CD4-positive, alpha-beta memory T cell (primary cell): Measurements from ENCODE around the gene CYP11A1. TPM values are rescaled to one million over a fixed set of nuclear protein-coding genes. Genes with fewer than 3 reads are reported as not detected.
A peak's percentile ranks its signal among the peaks of the same experiment; 100 is the strongest.
"Not testable (repeated sequence)": the region's sequence is repeated elsewhere in the genome, so short reads cannot be mapped to it uniquely, and the experiment has no call there.

ENCODE experiments used
- CTCF ChIA-PET: fragments of 350-600 bp; sonication (Branson Sonifier 250); formaldehyde crosslinking; loops from one replicate; lab custom pipeline; 2021; ENCODE audit warnings: inconsistent platforms; ENCODE audit not compliant: partially characterized antibody; lab: Charles Lee
- POLR2A ChIA-PET: fragments of 350-600 bp; sonication (Branson Sonifier 250); formaldehyde crosslinking; loops from one replicate; lab custom pipeline; 2021; ENCODE audit not compliant: partially characterized antibody; lab: Charles Lee
- DNase-seq, 5 donors: peaks; one replicate each; pipeline versions ENCODE4 v3.0.0 to v3.0.0-alpha.2; 2020 to 2022; ENCODE audit warnings: mixed read lengths in 1 of 5
- H3K27ac ChIP-seq: one replicate; pipeline ENCODE4 v1.7.0; 2013; ENCODE audit warnings: low read depth, low read length
- H3K27me3 ChIP-seq: 2 replicates; pipeline ENCODE4 v1.7.0; 2013; ENCODE audit warnings: mild to moderate bottlenecking, low read length, moderate library complexity; ENCODE audit not compliant: insufficient read depth
- H3K36me3 ChIP-seq: 2 replicates; pipeline ENCODE4 v1.7.0; 2013; ENCODE audit warnings: mild to moderate bottlenecking, low read length, moderate library complexity; ENCODE audit not compliant: insufficient read depth
- H3K4me1 ChIP-seq: 2 replicates; pipeline ENCODE4 v1.7.0; 2013; ENCODE audit warnings: mild to moderate bottlenecking, low read length, moderate library complexity; ENCODE audit not compliant: insufficient read depth
- H3K4me3 ChIP-seq, 2 donors: one replicate each; pipeline ENCODE4 v1.7.0; 2013; ENCODE audit warnings: low read length in 2 of 2, mild to moderate bottlenecking in 1 of 2
- H3K9me3 ChIP-seq, 2 donors: one replicate each; pipeline ENCODE4 v1.7.0; 2013; ENCODE audit warnings: low read length in 2 of 2, control low read depth in 1 of 2; ENCODE audit not compliant: control insufficient read depth in 1 of 2
- H3K27ac Mint-ChIP-seq, 7 donors: one replicate each; pipeline ENCODE4 v1.8.0; 2020 to 2021; ENCODE audit warnings: mixed read lengths in 7 of 7, mild to moderate bottlenecking in 6 of 7, inconsistent platforms in 3 of 7, moderate library complexity in 3 of 7
- H3K27me3 Mint-ChIP-seq, 2 donors: one replicate each; pipeline ENCODE4 v1.8.0; 2020 to 2021; ENCODE audit warnings: mixed read lengths in 2 of 2
- H3K36me3 Mint-ChIP-seq, 2 donors: one replicate each; pipeline ENCODE4 v1.8.0; 2020 to 2021; ENCODE audit warnings: mixed read lengths in 2 of 2, inconsistent platforms in 1 of 2, mild to moderate bottlenecking in 1 of 2
- H3K4me1 Mint-ChIP-seq, 4 donors: one replicate each; pipeline ENCODE4 v1.8.0; 2020 to 2021; ENCODE audit warnings: mixed read lengths in 4 of 4, mild to moderate bottlenecking in 1 of 4
- H3K4me3 Mint-ChIP-seq, 8 donors: one replicate each; pipeline ENCODE4 v1.8.0; 2020 to 2021; ENCODE audit warnings: mixed read lengths in 8 of 8, mild to moderate bottlenecking in 7 of 8, moderate library complexity in 6 of 8, inconsistent platforms in 3 of 8
- H3K9me3 Mint-ChIP-seq, 8 donors: one replicate each; pipeline ENCODE4 v1.8.0; 2020 to 2021; ENCODE audit warnings: mixed read lengths in 8 of 8, mild to moderate bottlenecking in 5 of 8, inconsistent platforms in 3 of 8, moderate library complexity in 1 of 8
- intact Hi-C: fragments of 100-400 bp; cut with micrococcal nuclease; formaldehyde crosslinking; loops from one replicate; pipeline ENCODE4 v1.15.1; 2023
- polyA plus RNA-seq, 2 donors: library from polyadenylated mRNA; unstranded; fragments of 300-500 nt; fragmentation: Illumina TruSeq; gene quantifications; one replicate each; pipeline ENCODE4 v1.2.3, GENCODE V29; 2021
- total RNA-seq, 2 experiments: library from RNA; stranded (reverse); gene quantifications; one replicate each; pipeline ENCODE4 v1.2.3, GENCODE V29; 2021

CYP11A1 gene
- total and polyA plus RNA-seq, 4 experiments from 2014 or later: not detected

- Mint-ChIP-seq H3K36me3 (no peaks in the 10 kb centered on the region), H3K27ac (no peak overlapping the region), H3K4me1 (peaks cover 0 to 1% (median 0%) of the 10 kb centered on the region in 4 donors), H3K27me3 (no peaks in the 10 kb centered on the region), H3K4me3 (no peak overlapping the region), H3K9me3 (no peaks in the 10 kb centered on the region)
- POLR2A ChIA-PET: no interaction called here
- CTCF ChIA-PET: interaction anchor here (0.7 kb wide), 1 partner anchor 50 kb away, joined by 3 read pairs; no protein-coding TSS in a partner anchor
- Histone ChIP-seq H3K27me3 (no peaks in the 10 kb centered on the region), H3K9me3 (no peaks in the 10 kb centered on the region), H3K36me3 (no peaks in the 10 kb centered on the region), H3K27ac (no peak overlapping the region), H3K4me3 (no peak overlapping the region), H3K4me1 (no peaks in the 10 kb centered on the region)
- no peak for DNase-seq
- intact Hi-C loops: no loop called here
Observed at GRCh38 chr15:74392451-74392830, 25.0 kb upstream of the CYP11A1 start.

GRCh38 chr15:74391582-74392450, 24.4 kb upstream of the CYP11A1 start:
- DNase-seq: no peak
- Mint-ChIP-seq H3K27ac (no peak overlapping the region), H3K4me3 (no peak overlapping the region), H3K4me1 (peaks cover 0 to 1% (median 0%) of the 10 kb centered on the region in 4 donors), H3K27me3 (no peaks in the 10 kb centered on the region), H3K9me3 (no peaks in the 10 kb centered on the region), H3K36me3 (no peaks in the 10 kb centered on the region)
- Histone ChIP-seq H3K36me3 (no peaks in the 10 kb centered on the region), H3K4me3 (no peak overlapping the region), H3K4me1 (no peaks in the 10 kb centered on the region), H3K27me3 (no peaks in the 10 kb centered on the region), H3K9me3 (no peaks in the 10 kb centered on the region), H3K27ac (no peak overlapping the region)
- ChIA-PET CTCF (no interaction called here), POLR2A (no interaction called here)
- intact Hi-C loops: no loop called here

GRCh38 chr15:74390647-74391288, 23.3 kb upstream of the CYP11A1 start:
- H3K27ac Mint-ChIP-seq: no peak overlapping the region
- H3K9me3 Mint-ChIP-seq: no peaks in the 10 kb centered on the region
- H3K36me3 Mint-ChIP-seq: no peaks in the 10 kb centered on the region
- no peaks in the 10 kb centered on the region for H3K36me3 ChIP-seq
- H3K9me3 ChIP-seq: no peaks in the 10 kb centered on the region
- H3K4me1 Mint-ChIP-seq: no peaks in the 10 kb centered on the region
- H3K27me3 ChIP-seq: no peaks in the 10 kb centered on the region
- intact Hi-C loops: no loop called here
- H3K27me3 Mint-ChIP-seq: no peaks in the 10 kb centered on the region
- CTCF ChIA-PET: no interaction called here
- POLR2A ChIA-PET: no interaction called here
- H3K4me3 ChIP-seq: no peak overlapping the region
- H3K4me3 Mint-ChIP-seq: no peak overlapping the region
- DNase-seq: no peak
- H3K27ac ChIP-seq: no peak overlapping the region
- H3K4me1 ChIP-seq: no peaks in the 10 kb centered on the region

- H3K9me3 Mint-ChIP-seq, DNase-seq, H3K4me3 Mint-ChIP-seq, H3K36me3 Mint-ChIP-seq, H3K36me3 ChIP-seq, H3K27ac ChIP-seq, H3K27ac Mint-ChIP-seq, H3K9me3 ChIP-seq, H3K27me3 ChIP-seq, H3K27me3 Mint-ChIP-seq, H3K4me3 ChIP-seq, H3K4me1 Mint-ChIP-seq, H3K4me1 ChIP-seq, intact Hi-C loops, POLR2A ChIA-PET: not testable (repeated sequence)
- CTCF ChIA-PET: interaction anchor here (1.2 to 21.8 kb wide), 2 partner anchors 17 to 49 kb away, joined by 3 to 550 read pairs; partner anchors contain the start of gene SEMA7A
Observed at GRCh38 chr15:74390049-74390646, 22.7 kb upstream of the CYP11A1 start.

DNA sequence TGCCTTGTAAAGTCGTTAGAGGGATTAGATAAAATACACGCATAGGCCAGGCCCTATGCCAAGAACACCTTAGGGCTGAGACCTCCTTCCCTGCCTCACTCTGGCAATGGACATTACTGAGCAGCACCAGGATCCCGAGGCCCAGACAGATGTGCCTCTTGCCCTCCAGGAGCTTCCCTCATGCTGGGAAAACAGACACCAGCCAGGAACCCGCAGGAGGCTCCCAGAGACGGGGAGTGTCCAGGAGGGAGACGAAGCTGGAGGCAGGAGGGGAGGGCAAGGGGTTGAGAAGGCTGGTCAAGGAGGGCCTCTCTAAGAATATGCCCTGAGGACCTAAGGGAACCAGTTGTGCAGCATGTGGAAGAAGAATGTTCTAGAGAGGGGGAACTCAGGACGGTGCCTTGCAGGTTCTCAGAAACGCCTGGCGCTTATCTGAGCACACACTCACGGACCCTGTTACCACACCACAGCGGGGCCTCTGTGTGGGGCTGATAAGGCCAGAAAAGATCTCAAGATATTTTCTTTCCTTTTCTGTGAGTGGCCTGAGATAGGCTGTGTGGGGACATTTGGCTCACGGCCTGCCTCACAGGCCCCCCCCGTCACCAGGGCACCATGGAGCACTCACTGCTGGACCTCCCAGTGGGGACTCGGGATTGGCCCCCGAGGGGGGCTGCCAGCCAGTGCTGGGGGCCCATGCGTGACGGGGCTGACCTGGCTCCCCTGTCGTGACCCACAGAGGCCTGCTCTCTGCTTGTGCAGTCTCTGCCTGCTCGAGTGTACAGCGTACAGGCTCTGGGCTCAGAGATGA, 22.0 kb upstream of the CYP11A1 start:
- Histone ChIP-seq H3K27me3 (no peaks in the 10 kb centered on the region), H3K4me3 (no peak overlapping the region), H3K9me3 (no peaks in the 10 kb centered on the region), H3K36me3 (no peaks in the 10 kb centered on the region), H3K27ac (no peak overlapping the region), H3K4me1 (peaks cover 11% of the 10 kb centered on the region)
- Mint-ChIP-seq H3K36me3 (no peaks in the 10 kb centered on the region), H3K27me3 (no peaks in the 10 kb centered on the region), H3K9me3 (no peaks in the 10 kb centered on the region), H3K27ac (no peak overlapping the region), H3K4me1 (peaks cover 0 to 8% (median 4%) of the 10 kb centered on the region in 4 donors), H3K4me3 (no peak overlapping the region)
- ChIA-PET POLR2A (interaction anchor here (0.5 kb wide), 1 partner anchor 45 kb away, joined by 4 read pairs; no protein-coding TSS in a partner anchor), CTCF (interaction anchor here (1.2 to 21.8 kb wide), 2 partner anchors 17 to 50 kb away, joined by 3 to 550 read pairs; partner anchors contain the start of gene SEMA7A)
- intact Hi-C loops: no loop called here
- DNase-seq: peak in 1 of 5 donors; percentile 7

GRCh38 chr15:74388363-74388951, 21.0 kb upstream of the CYP11A1 start:
- Histone ChIP-seq H3K27me3 (no peaks in the 10 kb centered on the region), H3K4me3 (no peak overlapping the region), H3K4me1 (peaks cover 21% of the 10 kb centered on the region), H3K27ac (no peak overlapping the region), H3K36me3 (no peaks in the 10 kb centered on the region), H3K9me3 (no peaks in the 10 kb centered on the region)
- Mint-ChIP-seq H3K4me1 (peaks cover 8 to 18% (median 13%) of the 10 kb centered on the region in 4 donors), H3K27ac (no peak overlapping the region), H3K4me3 (no peak overlapping the region), H3K36me3 (no peaks in the 10 kb centered on the region), H3K9me3 (no peaks in the 10 kb centered on the region), H3K27me3 (no peaks in the 10 kb centered on the region)
- POLR2A ChIA-PET: no interaction called here
- CTCF ChIA-PET: interaction anchor here (21.8 kb wide), 1 partner anchor 51 kb away, joined by 550 read pairs; the partner anchor contains the start of gene SEMA7A
- intact Hi-C loops: no loop called here
- no peak for DNase-seq
